Activated CD4-positive, alpha-beta T cell treated with anti-CD3 and anti-CD28 coated beads, Interleukin-2, Interleukin-4, amounts not matched to agents 100 ng/mL and 50 ng/mL, durations not matched to agents 16 hours and 8 hours (primary cell): Measurements from ENCODE around the gene PID1.

Source experiments
- DNase-seq: peaks from one replicate; pipeline ENCODE4 v3.0.0-alpha.2; 2020; ENCODE audit warnings: low spot score

PID1 gene

DNA sequence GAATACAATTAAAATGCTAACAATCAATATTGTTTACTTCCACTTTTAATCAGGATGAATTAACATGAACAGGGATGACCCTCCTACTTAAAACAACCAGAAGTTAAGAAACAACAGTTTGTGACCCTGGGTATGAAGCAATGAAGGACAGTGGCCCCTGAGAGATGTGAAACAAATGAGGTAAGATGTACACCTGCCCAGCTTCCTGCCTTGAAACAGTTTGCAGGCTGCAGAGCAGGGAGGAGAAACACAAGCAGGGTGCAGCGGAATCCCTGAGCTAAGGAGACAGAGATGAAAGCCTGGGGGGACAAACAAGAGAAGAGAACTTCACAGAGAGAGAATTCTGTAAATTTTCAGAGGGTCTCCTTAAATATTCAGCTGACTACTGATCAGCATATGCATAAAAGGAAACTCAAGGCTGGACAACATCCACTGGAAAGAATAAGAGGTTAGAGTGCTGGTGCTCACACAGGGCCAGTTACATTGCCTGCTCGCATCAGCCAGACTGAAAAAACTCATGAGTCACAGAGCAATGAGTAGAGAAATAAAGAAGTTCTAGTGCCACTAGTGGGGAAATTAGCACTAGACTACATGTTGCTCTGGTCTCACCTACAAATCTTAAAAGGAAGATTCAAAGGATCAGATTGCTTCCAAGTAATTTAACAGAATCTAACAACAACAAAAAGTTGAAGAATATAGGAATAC, 106.4 kb downstream of the PID1 start:
- no peak for DNase-seq

DNA sequence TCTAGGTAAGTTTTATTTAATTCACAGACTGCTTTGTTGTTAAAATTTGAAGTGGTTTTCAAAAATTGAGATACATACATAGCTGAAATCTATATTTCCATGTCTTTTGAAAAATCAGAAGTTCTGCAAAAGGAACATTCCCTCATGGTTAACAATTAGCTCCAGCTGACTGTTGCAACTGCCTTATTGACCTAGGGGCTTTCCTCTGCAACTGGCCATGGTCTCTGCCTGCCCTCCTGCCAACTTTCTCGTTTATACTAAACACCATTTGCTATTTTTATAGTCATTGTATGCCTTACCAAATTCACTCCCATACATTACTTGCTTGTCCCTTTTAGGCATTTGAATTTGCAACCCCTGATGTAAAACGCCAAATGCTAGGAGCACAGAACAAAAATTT, 107.2 kb downstream of the PID1 start:
- DNase-seq: no peak

DNA sequence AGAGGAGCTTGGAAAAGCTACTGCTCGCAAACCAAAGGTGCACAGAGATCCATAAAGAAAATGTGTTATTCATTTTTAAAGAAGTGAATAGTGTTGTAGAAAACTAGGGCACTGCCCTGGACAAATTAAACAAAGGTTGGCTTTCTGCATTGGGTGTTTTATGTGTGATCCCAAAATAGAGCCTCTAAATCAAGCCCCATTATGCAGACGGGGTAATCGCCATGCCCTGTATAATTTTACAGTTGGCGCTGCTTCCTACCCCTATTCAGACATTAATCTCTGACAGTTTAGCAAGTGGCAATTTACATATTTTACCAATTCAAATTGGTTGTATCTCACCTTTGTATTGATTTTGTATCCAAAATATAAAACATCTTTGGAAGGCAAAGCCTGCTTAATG, 109.1 kb downstream of the PID1 start:
- no peak for DNase-seq

DNA sequence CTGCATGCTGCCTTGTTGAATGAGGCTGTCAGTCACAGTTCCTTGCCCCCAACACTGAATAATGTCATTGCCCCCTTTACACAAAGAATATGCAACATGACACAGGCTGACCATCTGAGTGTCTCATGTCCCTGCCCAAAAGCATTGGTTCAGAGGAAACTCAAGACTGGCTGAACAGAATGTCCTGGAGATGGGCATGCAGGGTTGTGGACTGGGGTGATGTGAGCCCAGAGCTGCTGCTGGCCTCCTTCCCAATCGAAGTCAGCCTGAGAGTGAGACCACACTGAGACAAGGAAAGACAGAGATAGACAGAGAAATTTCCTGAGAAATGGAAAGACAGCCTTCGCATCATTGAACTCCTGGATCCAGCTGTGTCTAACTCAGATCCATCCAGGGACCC, 110.1 kb downstream of the PID1 start:
- DNase-seq: no peak

DNA sequence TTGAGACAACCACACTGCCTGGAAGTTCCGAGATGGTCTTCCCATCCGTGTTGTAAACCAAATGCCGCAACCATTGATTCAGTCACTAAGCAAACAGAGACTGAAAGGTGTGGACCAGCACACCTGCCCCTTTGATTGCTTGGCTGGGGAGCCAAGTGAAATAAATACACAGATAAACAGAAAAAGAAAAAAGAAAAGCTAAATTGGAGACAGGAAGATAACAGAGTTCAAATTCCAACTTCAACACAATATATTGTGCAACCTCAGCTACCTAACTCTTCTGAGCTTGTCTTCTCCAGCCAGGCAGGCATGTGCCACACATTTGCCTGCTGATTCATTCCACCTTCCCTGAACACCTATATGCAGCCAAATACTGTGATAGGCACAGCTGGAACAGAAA, 110.9 kb downstream of the PID1 start:
- no peak for DNase-seq

DNA sequence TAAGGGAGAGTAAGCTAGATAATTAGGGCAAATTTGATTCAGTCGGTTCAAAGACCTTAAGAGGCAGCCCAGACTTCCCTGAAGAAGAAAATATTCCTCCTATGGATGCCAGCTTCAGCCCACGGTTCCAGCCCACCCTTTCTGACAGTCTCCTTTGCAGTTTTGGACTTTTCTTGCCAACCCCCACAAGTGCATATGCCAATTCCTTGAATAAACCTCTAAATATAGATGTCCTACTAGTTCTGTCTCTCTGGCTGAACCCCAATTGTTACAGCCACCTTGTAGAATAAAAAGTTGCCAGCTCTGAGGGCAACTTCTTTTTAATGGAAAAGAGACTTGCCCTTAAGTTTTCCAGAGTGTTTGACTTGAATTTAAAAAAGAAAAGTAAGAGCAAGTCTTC, 111.7 kb downstream of the PID1 start:
- DNase-seq: no peak

DNA sequence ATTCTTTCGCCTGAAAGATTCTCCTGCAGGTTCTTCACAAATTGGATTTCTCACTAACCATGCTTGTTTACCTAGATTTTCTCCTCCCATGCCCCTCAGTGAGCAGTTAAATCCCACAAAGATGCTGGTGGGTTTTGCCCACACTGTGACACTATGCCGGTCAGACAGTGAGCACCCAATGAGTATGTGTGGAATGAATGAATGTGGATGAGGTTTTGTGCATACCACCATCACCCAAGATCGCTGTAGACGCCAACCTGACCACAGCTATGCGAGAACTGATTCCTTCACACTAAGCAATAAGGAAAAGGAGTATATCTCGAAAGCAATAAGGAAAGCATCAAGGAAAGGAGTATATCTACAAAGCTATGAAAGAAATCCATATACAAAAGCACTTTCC, 116.7 kb downstream of the PID1 start:
- DNase-seq: no peak

DNA sequence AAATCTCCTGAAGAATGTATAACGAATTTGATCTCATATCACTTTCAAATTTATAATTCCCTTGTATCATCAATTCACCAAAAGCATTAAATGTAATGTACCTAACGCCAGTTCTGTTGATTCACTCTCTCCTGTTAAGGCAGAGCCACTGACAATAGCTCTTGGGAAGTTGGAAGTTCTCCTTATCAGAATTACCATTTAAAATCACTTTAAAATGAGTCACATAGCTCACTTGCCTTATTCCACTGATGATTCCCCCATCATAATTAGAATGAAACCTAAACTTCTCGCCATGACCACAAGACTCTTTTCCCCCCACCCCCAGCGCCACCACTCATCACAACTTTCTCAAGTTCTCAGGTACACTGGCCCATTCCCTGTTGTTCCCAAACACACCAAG, 117.1 kb downstream of the PID1 start:
- DNase-seq: no peak

DNA sequence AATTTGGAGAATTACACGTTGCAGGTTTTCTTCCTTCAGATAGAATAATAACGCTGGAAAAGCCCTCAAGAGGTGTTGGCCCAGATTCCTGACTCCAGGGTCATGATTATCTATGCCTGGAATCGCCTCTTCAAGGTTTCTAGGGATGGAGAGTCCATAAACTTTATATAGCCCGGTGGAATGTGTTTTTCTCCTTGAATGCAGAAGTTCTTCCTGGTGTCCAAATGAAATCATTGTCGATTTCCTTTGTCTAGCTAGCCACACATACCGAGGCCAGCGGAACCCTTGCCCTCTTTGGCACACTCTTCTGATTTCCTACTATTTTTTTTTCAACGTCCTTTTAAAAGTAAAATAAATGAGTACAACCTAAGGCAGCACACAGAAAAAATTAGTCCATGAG, 117.8 kb downstream of the PID1 start:
- no peak for DNase-seq

DNA sequence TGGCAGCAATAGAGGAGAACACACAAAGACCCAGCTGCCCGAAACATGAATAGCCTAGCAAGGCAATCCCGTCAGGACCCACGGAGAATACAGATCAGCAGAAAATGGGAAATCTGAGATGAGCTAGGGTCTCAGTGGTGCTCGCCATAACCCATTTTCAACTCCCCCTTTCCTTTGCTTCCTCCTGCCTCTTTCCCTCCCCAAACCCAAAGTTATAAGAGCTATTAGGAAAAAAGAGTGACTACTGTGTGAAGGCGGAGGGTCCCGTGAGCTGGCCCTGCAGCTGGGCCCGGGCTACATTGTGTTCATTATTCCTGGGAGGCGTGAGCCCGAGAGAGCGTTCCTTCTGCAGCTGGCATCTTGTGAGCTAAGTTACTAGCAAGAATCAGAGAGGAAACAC, 118.4 kb downstream of the PID1 start:
- DNase-seq: no peak

DNA sequence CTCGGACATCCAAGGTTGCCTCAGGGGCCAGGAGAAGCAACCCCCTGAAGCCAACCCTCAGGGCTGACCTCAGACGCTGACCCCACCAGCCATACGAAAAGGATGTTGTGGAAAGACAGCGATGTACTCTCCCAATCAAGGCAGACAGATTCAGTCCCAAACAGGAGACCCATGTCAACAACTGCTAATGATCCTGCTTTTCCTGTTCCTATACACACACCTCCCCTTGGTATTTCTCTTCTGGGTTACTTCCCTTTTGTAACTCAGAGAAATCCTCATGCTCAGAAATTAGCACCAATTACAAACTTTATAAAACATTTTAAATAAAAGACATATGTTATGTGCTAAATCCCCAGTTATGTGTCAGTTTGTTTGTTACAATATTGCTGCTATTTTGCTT, 120.8 kb downstream of the PID1 start:
- no peak for DNase-seq

DNA sequence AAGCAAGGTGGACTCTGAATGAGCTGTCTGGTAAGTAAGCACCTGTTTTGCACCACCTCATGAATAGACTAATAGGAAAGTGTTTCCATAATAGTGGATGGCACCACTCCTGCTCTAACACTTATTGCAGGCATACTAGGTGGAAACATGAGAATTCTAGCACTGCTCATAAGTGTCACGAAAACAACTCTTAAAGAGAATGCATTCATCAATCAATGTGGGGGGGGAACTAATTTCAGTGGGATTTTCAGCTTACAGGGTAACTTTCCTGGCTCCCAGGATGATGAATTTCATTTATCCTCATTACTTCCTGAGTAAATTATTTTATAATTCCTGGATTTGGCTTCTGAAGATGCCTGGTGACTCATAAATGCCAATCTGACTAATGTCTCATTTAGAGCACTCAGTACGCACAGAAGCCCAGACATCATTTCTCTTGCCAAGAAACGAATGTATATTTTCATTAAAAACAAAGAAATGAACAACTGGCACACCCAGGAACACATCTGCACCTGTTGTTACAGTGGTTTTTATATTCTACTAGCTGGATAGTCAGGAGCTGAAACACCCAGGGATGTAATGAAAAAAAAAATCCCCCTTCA, 129.6 kb downstream of the PID1 start:
- DNase-seq: no peak

DNA sequence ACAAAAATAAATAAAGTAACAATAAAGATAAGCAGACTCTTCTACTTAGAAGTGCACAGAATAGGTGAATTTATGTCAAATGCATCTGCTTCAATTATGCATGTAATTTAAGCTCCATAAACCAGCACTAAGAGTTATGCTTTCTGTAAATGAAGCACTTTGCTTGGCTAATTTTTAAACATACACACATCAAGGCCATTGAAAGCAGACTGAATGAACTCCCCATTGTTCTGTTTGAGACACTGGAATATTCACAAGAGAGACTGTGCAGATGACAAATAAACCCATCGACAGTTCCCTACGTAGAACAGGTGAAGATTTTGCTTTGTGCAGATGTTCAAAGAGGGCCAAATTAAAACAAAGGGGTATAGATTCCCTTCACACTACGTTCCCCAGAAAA, 133.4 kb downstream of the PID1 start:
- no peak for DNase-seq

DNA sequence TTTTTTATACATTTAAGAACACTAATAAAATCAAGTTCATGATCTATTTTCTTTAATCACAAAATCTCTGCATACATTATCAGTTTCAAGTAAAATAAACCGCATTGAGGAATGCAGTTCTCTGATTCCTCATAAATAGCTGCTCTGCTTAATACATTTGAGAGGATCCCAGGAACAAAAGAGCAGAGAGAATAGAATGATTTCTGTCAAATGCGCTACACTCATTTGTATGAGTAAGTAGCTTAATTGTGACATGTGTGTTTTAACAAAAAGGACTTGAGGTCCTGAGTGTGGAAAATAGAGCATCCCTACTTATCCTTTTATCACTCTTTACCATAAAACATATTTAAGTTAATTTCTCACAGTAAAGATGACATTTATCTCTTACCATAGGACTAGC, 134.0 kb downstream of the PID1 start:
- DNase-seq: no peak

DNA sequence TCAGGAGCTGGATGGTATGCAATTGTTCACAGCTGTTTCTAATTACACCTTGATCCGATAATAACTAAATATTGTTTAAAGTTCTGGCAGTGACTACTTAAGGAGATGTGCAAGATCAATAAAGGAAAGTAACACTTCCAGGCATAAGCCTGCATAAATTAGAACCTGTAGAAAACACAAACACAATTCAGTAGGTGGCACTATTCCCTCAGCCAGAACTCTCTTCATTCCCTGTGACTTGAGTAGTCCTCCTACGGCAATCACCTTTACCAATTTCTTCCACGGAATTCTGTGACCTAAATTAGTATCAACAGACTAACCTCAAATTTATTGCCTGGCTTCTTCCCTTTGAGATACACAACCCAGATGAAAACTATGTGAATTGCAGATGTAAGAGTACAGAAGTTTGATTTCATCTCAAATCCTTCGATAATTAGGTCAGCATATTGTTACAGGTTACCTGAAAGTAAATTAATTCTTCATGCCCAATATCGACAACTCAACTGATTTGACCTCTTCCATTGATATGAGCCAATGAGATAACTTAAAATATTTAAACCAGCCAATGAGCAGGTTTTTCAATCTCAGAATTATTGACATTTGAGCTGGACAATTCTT, 137.8 kb downstream of the PID1 start:
- no peak for DNase-seq

DNA sequence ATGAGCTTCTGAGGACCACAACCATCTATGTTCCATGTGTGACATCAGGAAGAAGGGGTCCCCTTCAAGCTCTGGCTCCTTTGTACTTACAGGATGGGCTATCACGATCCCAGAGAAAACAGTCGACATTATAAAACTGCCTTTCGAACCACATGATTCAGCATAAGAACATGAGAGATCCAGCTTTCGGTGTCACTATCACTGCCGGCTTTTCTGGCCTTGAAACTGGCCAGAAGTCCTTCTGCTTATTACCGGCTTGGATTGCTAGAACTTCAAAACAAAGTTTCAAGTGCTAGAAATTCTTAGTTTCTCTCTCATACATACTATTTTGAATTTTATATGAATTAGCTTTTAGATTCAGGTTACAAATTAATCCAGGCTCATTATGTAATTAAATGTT, 138.9 kb downstream of the PID1 start:
- no peak for DNase-seq

DNA sequence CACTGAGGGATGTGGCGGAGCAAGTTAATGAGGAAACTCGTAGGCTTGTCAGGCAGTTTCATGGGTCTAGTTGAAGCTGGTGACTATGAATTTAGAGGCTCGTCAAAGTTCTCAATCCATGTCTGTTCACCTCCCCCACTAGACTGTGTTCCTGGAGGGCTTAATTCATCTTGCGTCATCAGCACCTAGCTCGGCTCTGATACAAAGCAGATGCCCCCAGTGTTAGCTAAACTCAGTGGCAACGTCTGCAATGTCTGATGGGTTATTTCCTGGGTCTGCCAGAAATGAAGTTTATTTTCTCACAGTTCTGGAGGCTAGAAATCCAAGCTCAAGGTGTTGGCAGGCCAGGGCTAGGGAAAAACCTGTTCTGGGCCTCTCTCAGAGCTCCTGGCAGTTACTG, 140.6 kb downstream of the PID1 start:
- DNase-seq: no peak

DNA sequence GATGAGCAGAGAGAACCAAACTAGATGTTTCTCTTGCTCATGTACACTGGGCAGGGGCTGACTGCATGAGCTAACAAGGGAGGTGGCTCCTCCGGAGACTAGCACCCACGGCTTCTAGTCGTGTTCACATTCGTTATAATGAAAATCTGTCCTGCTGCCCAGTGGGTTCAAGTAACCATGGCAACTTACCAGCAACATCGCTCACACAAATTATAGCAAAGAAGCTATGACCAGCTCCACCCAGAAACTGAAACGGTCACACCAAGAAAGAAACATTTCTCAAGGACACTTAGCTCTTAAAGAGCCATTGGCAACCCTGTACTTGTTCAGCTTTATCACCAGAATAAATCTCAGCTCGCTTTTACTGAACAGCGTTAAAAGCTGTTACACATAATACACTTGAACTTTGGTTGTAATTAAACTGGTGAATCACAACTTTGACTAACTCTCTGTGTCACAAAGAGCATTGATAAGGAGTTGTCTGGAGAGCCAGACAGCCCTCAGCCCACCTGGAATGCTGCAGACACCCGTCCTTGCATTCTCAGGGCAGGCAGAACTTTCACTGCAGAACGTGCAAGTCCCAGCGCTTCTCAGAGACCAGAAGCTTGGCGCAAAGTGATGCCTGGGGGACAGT, 141.2 kb downstream of the PID1 start:
- no peak for DNase-seq

DNA sequence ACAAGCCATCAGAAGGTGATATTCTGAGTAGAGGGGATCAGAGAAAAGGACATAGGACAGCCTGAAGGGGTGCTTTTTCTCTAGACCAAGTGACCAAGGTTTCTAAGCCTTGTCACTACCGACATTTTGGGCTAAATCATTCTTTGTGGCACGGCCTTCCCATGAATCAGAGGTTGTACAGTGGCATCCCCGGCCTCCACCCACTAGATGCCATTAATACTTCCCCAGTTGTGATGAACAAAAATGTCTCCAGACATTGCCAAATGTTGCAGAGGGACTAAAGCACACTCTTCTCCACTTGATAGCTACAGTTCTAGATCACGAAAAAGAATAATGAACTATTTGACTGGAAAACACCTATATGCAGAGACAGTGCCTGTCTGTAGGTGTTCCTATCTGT, 143.6 kb downstream of the PID1 start:
- DNase-seq: no peak

DNA sequence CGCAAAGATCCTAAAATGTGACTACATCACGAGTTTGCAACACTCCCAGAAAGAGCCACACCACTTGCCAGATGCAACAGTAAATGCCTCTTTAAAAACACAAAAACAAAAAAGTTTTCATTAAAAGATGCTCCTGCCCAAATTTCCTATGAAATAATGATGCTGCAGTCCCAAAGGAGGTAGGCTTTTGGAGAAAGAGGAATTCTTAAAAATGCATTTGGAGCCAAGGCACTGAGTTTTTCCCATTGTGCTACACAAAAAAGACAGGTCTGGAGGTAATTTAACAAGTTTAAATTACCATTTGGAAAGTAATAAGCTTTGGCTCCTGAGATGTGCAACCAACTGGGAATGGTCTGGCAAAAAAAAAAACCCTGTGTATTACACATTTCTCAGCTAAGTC, 145.0 kb downstream of the PID1 start:
- DNase-seq: no peak

DNA sequence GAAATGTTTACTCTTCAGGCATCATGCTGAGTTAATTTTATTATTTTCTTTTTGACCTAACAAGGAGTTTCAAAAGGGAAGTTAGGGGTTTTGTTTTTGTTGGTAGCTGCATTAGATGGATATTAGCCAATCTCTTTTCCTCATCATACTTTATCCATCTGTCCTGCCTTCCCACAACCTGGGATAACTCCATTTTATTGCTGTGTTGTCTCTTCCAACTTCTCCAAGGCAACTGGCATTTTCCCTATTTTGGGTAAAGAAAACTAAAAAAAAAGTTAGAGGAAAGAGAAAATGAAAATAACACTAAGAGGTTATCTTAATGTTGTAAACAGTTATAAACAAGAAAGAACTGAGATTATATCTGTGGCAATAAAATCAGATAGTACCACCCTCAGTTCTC, 147.0 kb downstream of the PID1 start:
- no peak for DNase-seq

DNA sequence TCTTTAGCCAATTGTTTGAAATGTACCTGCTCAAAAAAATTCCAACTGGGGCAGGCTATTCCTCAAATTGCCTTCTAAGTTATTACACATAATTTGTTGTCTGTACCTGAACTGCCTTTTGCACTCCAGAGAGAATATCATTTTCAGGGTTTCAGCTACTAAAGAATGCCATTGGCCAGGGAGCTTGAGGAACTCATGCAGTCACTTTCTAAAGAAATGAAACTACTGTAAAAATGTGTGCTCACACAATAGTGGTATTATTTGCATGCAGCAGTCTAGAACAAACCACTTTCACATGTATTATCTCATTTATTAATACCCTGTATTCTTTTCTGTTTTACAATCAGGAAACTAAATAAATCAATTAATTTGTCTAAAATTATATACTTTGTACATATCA, 152.2 kb downstream of the PID1 start:
- no peak for DNase-seq

DNA sequence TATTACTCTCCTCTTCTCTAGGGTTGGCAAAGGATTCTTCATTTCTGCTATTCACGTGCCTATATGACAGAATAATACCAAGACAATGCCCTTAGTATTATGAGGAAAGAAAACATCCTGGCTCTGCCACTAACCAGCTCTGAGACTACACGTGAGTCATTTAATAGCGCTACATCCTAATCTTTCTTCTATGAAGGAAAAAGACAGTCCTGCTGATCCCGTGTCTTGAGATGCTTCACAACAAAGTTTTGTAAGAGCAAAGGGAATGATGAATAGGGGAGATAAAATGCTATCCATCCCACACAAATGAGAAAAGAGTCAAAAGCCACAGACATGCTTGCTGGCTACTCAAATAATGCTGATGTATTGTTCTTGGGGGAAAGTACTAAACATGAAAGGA, 152.8 kb downstream of the PID1 start:
- DNase-seq: no peak

DNA sequence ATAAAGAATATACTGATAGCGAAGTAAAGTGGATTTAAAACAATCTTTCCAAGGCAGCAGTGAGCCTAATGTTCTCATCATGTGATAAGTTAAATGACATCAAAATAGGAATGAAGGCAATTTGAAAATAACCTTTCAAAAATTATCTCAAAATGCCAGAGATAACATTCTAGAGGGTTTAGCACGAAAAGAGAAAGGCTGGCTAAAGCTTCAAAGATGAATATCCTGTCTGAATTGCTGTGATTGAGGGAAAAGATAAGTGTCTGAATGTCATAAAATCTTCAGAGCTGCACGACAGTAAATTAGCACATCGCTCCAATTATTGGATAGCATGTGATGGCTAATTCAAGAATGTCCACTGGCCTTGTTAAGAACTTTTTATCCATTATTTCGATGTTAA, 159.3 kb downstream of the PID1 start:
- DNase-seq: no peak
